Small intestine (tissue), 7 donors: ENCODE measurements around the gene HES4. TPM values are rescaled to one million over a fixed set of nuclear protein-coding genes. Genes with fewer than 3 reads are reported as not detected.

ENCODE experiments used
- DNase-seq, 2 donors: peaks; one replicate each; pipeline versions ENCODE4 v3.0.0 to v3.0.0-alpha.2; 2013
- FAIRE-seq: peaks from 2 replicates; lab custom pipeline; 2012; peaks lifted over from hg19 to GRCh38; lab: Jason Lieb, UNC
- H3K27ac ChIP-seq, 3 donors: one replicate each; pipeline ENCODE4 v1.5.1; 2013; ENCODE audit warnings: low read length in 2 of 3, mild to moderate bottlenecking in 2 of 3, control low read depth in 1 of 3, inconsistent platforms in 1 of 3, low read depth in 1 of 3, moderate library complexity in 1 of 3
- H3K27me3 ChIP-seq, 3 donors: one replicate each; pipeline ENCODE4 v1.6.1; 2013; ENCODE audit warnings: low read length in 3 of 3, inconsistent platforms in 1 of 3; ENCODE audit not compliant: control insufficient read depth in 3 of 3, insufficient read depth in 3 of 3
- H3K36me3 ChIP-seq, 3 donors: one replicate each; pipeline ENCODE4 v1.6.1; 2013; ENCODE audit warnings: low read length in 3 of 3, inconsistent platforms in 1 of 3, low read depth in 1 of 3, mild to moderate bottlenecking in 1 of 3, moderate library complexity in 1 of 3; ENCODE audit not compliant: control insufficient read depth in 3 of 3, insufficient read depth in 2 of 3
- H3K4me1 ChIP-seq, 3 donors: one replicate each; pipeline ENCODE4 v1.6.1; 2013; ENCODE audit warnings: low read length in 2 of 3, inconsistent platforms in 1 of 3, low read depth in 1 of 3, mild to moderate bottlenecking in 1 of 3, moderate library complexity in 1 of 3; ENCODE audit not compliant: control insufficient read depth in 3 of 3, insufficient read depth in 2 of 3
- H3K4me3 ChIP-seq, 3 donors: one replicate each; pipeline ENCODE4 v1.5.1; 2013; ENCODE audit warnings: low read length in 3 of 3, control low read depth in 1 of 3, inconsistent platforms in 1 of 3, low read depth in 1 of 3, mild to moderate bottlenecking in 1 of 3, moderate library complexity in 1 of 3
- H3K9me3 ChIP-seq, 2 donors: one replicate each; pipeline ENCODE4 v1.6.1; 2013; ENCODE audit warnings: low read depth in 1 of 2, low read length in 1 of 2; ENCODE audit not compliant: control insufficient read depth in 2 of 2, insufficient read depth in 1 of 2
- WGBS, 3 donors: extraction: QIAGEN DNeasy Blood & Tissue Kit; methylation state at CpG; one replicate each; pipeline ENCODE4 v1.1.7; 2013; 5-methylcytosine and 5-hydroxymethylcytosine counted together
- polyA plus RNA-seq, 4 donors: library from polyadenylated mRNA; stranded (reverse) in 3 of 4; unstranded in 1 of 4; fragments of 200-250 nt in 3 of 4; fragments of 120-200 nt in 1 of 4; gene quantifications; one replicate each; pipeline versions ENCODE4 v1.2.1 to v1.2.3, GENCODE V29; 2013
- donor health status: healthy with polysubstance abuse.
- donor health status: control.
- donor health status: control.
- donor health status: Bipolar disorder and iron deficiency.
- donor health status: healthy.

HES4 gene
- polyA plus RNA-seq, 4 donors: 0.89 to 8.2 (median 5.3) TPM

GRCh38 chr1:952201-952600 lies 47.7 kb downstream of the HES4 start:
- no peak overlapping the region for H3K4me3 ChIP-seq
- peaks cover 6 to 100% (median 26%) of the 10 kb centered on the region in 3 donors for H3K36me3 ChIP-seq
- H3K27me3 ChIP-seq: no peaks in the 10 kb centered on the region
- H3K27ac ChIP-seq: no peak overlapping the region
- no peaks in the 10 kb centered on the region for H3K4me1 ChIP-seq
- FAIRE-seq (no peak), DNase-seq (no peak)
- 90 to 93% (median 93%) methylated on average over 13 to 15 of the region's 15 CpGs for WGBS, 3 donors
- H3K9me3 ChIP-seq: no peaks in the 10 kb centered on the region

GRCh38 chr1:951364-951763 lies 48.5 kb downstream of the HES4 start:
- WGBS, 3 donors: 79 to 85% (median 82%) methylated on average over 6 of the region's 6 CpGs
- DNase-seq: no peak
- no peak overlapping the region for H3K27ac ChIP-seq
- H3K9me3 ChIP-seq: no peaks in the 10 kb centered on the region
- H3K4me3 ChIP-seq: no peak overlapping the region
- H3K4me1 ChIP-seq: no peaks in the 10 kb centered on the region
- FAIRE-seq: no peak
- H3K36me3 ChIP-seq: peaks cover 5 to 100% (median 26%) of the 10 kb centered on the region in 3 donors
- H3K27me3 ChIP-seq: no peaks in the 10 kb centered on the region

- no peaks in the 10 kb centered on the region for H3K9me3 ChIP-seq
- H3K27me3 ChIP-seq: no peaks in the 10 kb centered on the region
- H3K4me1 ChIP-seq: no peaks in the 10 kb centered on the region
- WGBS, 3 donors: 92 to 98% (median 96%) methylated on average over 22 to 23 of the region's 23 CpGs
- H3K36me3 ChIP-seq: peaks cover 5 to 100% (median 23%) of the 10 kb centered on the region in 3 donors
- H3K4me3 ChIP-seq: no peak overlapping the region
- FAIRE-seq: no peak
- DNase-seq: no peak
- H3K27ac ChIP-seq: no peak overlapping the region
These were observed 49.0 kb downstream of the HES4 start for GRCh38 chr1:950881-951280.

- H3K27ac ChIP-seq: no peak overlapping the region
- DNase-seq (no peak), FAIRE-seq (no peak)
- peaks cover 5 to 100% (median 22%) of the 10 kb centered on the region in 3 donors for H3K36me3 ChIP-seq
- H3K4me1 ChIP-seq: no peaks in the 10 kb centered on the region
- no peak overlapping the region for H3K4me3 ChIP-seq
- H3K27me3 ChIP-seq: no peaks in the 10 kb centered on the region
- 82 to 94% (median 93%) methylated on average over 9 of the region's 9 CpGs for WGBS, 3 donors
- no peaks in the 10 kb centered on the region for H3K9me3 ChIP-seq
These were observed 49.6 kb downstream of the HES4 start for GRCh38 chr1:950268-950667.

Other genes with a start within 250 kb of the HES4 start
- gene SAMD11, start 76.2 kb downstream of the HES4 start, polyA plus RNA-seq: 10 to 100 TPM in 1 of 4 donors, 1 to 10 TPM in 2, under 1 TPM in 1; 0.89 to 13.6 (median 6.8) TPM
- gene NOC2L, start 40.8 kb downstream of the HES4 start, polyA plus RNA-seq: 10 to 100 TPM; 34.0 to 69.3 (median 45.4) TPM
- gene KLHL17, start 39.5 kb downstream of the HES4 start, polyA plus RNA-seq: 10 to 100 TPM in 1 of 4 donors, 1 to 10 TPM in 3; 3.9 to 11.9 (median 6.8) TPM
- under 1 TPM; 0.64 to 0.89 (median 0.76) TPM for gene PLEKHN1, start 33.6 kb downstream of the HES4 start, polyA plus RNA-seq
- 1 to 10 TPM in 1 of 4 donors, under 1 TPM in 2, not detected in 1; 0.22 to 1.6 (median 0.30) TPM for gene PERM1, start 18.0 kb downstream of the HES4 start, polyA plus RNA-seq
- 100 to 1,000 TPM in 2 of 4 donors, 10 to 100 TPM in 2; 21.1 to 282 (median 182) TPM for gene ISG15, start 13.4 kb upstream of the HES4 start, polyA plus RNA-seq
- gene AGRN, start 20.0 kb upstream of the HES4 start, polyA plus RNA-seq: 100 to 1,000 TPM in 1 of 4 donors, 10 to 100 TPM in 3; 13.2 to 104 (median 19.9) TPM
- gene RNF223, start 74.2 kb upstream of the HES4 start, polyA plus RNA-seq: under 1 TPM in 3 of 4 donors, not detected in 1; 0.15 to 0.45 (median 0.18) TPM
- gene C1orf159, start 116.0 kb upstream of the HES4 start, polyA plus RNA-seq: 10 to 100 TPM in 3 of 4 donors, 1 to 10 TPM in 1; 9.2 to 19.0 (median 12.6) TPM
- gene TTLL10, start 173.8 kb upstream of the HES4 start, polyA plus RNA-seq: under 1 TPM in 2 of 4 donors, not detected in 2; 0.21 to 0.36 TPM
- gene TNFRSF18, start 206.5 kb upstream of the HES4 start, polyA plus RNA-seq: 1 to 10 TPM in 2 of 4 donors, under 1 TPM in 1, not detected in 1; 0.47 to 5.9 (median 1.8) TPM
- 1 to 10 TPM in 3 of 4 donors, not detected in 1; 1.2 to 3.5 (median 3.1) TPM for gene TNFRSF4, start 214.1 kb upstream of the HES4 start, polyA plus RNA-seq
- 100 to 1,000 TPM in 3 of 4 donors, 10 to 100 TPM in 1; 91.2 to 190 (median 151) TPM for gene SDF4, start 231.9 kb upstream of the HES4 start, polyA plus RNA-seq
- 10 to 100 TPM in 2 of 4 donors, 1 to 10 TPM in 2; 2.7 to 13.7 (median 6.8) TPM for gene B3GALT6, start 232.1 kb upstream of the HES4 start, polyA plus RNA-seq
- gene C1QTNF12, start 246.6 kb upstream of the HES4 start, polyA plus RNA-seq: 100 to 1,000 TPM in 2 of 4 donors, 10 to 100 TPM in 2; 10.6 to 203 (median 98.5) TPM